GM18870 (cell line): ENCODE data around the gene PRM3.
A peak's percentile ranks its signal among the peaks of the same experiment; 100 is the strongest.

Source experiments
- ATAC-seq: cut with Tn5 transposase; IDR thresholded peaks from one replicate; pipeline ENCODE4 v1.9.1; 2021; ENCODE audit warnings: moderate library complexity; ENCODE audit not compliant: unreplicated experiment

The PRM3 gene

GRCh38 chr16:11259655-11260595 lies 13.5 kb downstream of the PRM3 start:
- no peak for ATAC-seq

- ATAC-seq = no peak
Observed at GRCh38 chr16:11258553-11259492, 14.6 kb downstream of the PRM3 start.

DNA sequence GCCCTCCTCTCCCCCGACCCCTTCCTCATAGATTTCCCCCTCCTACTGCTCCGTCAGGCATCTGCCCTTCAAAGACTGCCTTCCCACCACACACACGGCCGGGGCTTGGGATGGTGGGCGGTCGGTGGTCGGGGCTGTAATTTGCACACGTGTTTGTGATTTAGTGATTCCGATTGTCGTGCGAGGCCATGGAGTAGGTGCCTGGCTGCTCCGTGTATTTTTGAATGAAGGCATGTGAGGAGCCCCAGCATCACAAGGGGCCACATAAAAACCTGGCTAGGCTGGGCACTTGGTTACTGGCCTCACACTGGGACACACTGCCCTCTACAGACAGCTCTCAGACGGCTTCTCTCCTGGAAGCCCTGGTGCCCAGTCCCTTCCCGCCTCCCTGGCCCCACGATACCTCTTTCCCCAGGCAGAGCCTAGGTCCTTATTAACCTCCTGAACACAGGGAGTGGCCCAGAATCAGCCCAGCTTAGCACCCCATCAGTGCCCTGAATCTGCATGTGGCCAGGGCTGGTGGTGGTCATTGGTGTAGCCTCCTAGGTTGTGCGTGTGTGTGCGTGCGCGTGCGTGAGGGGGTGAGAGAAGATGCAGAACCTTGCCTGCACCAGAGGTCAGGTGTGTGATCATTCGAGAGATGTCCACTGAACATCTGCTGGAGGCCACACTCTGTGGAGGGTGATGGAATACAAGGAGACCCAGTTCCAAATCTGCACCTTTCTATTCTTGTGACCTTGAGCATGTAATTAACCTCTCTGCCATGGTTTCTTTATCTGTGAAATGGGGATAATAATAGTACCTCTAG lies 16.1 kb downstream of the PRM3 start:
- no peak for ATAC-seq

DNA sequence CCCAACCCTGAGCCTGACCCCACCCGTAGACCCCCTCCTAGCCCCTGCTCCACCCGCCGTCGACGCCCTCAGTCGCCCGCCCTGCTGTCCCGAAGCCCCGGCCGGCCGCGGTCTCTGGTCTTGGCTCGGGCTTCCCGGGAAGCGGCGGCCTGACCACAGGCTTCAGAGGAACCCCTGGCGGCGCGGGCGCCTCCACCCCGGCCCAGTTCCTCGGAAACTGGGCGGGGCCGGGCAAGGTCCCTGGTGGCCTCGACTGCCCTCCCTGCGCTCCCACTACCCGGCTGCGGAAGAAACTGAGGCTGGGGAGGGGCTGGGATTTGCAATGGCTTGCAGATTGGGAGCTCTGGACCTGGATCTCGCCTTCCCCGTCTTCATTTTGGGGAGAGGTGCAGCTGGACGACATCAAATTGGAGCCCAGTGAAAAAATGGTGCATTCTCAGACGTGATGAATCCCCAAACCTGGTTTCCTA lies 16.7 kb downstream of the PRM3 start:
- no peak for ATAC-seq

DNA sequence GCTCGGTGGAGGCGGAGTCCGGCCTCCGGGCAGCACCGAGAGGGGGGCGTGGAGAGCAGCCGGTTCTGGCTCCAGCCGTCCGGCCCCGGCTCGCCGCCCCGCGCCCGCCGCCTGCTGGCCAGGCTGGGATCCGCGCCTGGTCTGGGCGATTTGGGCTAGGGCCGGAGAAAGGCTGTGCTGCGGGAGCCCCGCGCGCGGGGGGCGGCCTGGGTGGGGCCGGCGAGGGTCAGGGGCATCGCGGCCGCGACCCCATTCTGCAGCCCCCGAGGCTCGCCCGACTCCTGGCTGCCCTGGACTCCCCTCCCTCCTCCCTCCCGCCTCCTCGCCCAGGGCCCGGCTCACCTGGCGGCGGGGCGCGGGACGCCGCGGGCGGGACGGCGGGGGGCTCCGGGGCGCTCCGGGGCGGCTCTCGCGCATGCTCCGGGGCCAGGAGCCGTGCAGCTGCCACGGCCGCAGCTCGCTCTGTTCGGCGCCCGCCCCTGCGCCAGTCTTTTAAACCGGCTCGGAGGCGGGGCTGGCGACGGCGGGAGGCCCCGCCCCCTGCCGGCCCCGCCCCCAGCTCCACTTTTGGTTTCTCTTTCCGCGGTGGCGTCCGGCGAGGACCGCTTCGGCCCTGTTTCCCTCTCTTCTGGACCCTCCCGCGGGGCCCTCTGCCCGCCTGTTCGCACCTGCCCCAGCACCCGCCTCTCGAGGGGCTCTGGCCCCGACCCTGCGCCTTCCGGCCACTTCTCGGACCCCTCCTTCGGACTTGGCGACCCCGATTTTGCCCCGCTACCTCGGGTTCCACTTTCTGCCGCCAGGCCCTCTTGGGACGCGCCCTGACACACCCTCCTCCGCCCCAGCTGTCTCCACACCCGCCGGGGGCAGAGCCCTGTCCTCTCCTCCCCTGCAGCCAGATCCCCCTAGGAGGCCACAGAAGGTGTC lies 17.4 kb downstream of the PRM3 start, which contains the start of gene SOCS1:
TSS of gene SOCS1 (minus strand) at position 468 of the 924 bp plus-strand sequence. CDS start 726 bp downstream, outside the sequence.
- peak; percentile 29 for ATAC-seq

GRCh38 chr16:11254913-11255736 lies 18.3 kb downstream of the PRM3 start:
- ATAC-seq = peak; percentile 19

DNA sequence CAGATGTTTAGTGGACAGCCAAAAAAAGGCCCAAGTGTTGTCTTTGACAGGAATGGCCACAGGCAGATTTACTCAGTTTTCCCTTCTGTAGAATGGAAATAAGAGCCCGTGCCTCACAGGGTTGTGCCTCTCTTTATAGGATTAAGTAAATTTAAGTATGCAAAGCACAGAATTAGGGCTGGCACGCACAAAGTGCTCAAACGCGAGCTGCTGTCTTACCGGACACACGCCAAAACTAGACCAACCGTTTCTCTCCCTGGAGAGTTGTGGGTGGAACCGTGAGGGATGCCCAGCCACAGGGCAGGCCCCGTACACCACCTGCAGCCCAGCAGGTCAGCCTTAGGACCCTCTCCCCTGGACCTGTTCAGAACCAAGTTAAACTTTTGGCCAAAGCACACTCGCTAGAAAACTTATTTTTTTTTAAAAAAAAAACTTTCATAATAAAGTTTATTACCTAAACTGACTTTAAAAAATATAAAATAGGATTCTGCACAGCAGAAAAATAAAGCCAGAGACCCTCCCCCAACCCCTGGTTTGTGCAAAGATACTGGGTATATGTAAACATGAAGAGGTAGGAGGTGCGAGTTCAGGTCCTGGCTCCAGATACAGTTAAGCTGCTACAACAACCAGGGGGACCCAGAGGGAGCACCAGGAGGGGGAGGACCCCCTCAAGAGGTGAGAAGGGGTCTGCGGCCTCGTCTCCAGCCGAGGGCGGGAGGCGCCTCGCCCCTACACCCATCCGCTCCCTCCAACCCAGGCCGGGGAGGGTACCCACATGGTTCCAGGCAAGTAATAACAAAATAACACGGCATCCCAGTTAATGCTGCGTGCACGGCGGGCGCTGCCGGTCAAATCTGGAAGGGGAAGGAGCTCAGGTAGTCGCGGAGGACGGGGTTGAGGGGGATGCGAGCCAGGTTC lies 19.2 kb downstream of the PRM3 start:
- no peak for ATAC-seq

- ATAC-seq = no peak
Observed at GRCh38 chr16:11253009-11253994, 20.1 kb downstream of the PRM3 start.

GRCh38 chr16:11252482-11252931 lies 20.9 kb downstream of the PRM3 start:
- no peak for ATAC-seq

- no peak for ATAC-seq
Observed at GRCh38 chr16:11251525-11252481, 21.6 kb downstream of the PRM3 start.

- ATAC-seq = no peak
Observed at GRCh38 chr16:11250786-11251524, 22.5 kb downstream of the PRM3 start.

GRCh38 chr16:11250091-11250785 lies 23.2 kb downstream of the PRM3 start:
- no peak for ATAC-seq

DNA sequence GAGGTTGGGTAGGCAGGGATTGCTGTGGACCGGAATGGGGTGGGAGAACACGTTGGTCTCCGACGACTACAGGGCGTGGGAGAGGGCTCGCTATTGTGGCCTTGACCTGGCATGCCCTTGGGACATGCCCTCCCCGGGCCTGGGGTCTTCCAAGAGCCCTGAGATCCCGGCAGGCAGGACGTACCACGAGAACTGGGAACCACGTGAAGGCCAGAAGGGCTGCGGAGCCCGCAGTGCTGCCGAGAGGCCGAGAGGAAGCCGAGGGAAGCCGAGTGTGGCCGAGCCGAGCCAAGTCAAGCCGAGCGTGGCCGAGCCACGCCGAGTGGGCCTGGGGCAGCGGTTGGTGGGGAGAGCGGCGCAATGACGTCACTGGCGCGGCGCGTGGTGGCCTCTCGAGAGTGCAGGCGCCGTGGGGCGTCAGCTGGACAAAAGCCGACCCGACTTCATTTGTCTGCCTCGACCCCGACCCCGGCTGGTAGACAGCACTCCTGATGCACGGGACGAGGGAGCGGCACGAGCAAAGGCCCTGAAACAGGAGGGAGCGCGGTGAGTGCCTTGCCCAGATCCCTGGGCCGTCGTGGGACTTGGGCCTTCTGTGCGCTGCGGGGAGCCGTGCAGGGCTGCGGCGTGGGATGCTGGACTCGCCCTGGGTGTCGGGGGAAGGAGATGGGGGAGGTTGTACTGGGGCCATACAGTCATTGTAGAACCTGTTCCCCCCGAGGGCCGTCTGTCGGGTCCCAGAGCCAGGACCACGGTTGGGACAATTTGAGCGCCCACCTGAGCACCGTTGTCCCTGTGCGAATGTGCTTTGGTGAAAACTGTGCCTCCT lies 24.0 kb downstream of the PRM3 start:
- ATAC-seq = no peak
